Measurements from ENCODE around the gene IL32. TPM values are rescaled to one million over a fixed set of nuclear protein-coding genes. Genes with fewer than 3 reads are reported as not detected.

The IL32 gene
- total and polyA plus RNA-seq, 7 experiments from 2014 or later = 351 to 3,697 (median 631) TPM

DNA sequence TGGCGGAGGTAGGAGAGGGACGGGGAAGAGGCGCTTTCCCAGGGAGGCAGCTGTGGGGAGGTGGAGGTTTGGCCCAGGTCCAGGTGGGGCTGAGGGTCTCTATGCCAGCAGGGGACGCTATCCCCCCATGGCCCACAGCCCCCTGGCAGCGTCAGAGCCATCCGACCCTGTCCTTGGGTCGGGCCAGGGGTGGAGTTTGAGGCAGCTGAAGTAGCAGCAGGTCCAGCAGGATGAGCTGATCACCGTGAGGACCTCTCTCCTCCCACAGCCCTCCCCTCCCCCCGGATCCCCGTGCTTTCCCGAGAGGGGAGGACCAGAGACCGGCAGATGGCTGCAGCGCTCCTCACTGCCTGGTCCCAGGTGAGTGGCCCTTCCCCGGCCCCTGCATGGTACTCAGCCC, 50.1 kb downstream of the IL32 start:
- no peaks in the 10 kb centered on the region for H3K4me1 ChIP-seq (ENCODE audit: control insufficient read depth in 2 of 2, insufficient read depth in 2 of 2, low read length in 2 of 2)
- ChIA-PET POLR2A (interaction anchor here (0.7 to 1.9 kb wide), 3 partner anchors 10 to 56 kb away, joined by 3 to 5 read pairs (median 4); no protein-coding TSS in a partner anchor), CTCF (interaction anchor here (0.9 to 1.2 kb wide), 2 partner anchors 11 to 14 kb away, joined by 3 to 4 read pairs; no protein-coding TSS in a partner anchor)
- no peaks in the 10 kb centered on the region for H3K9me3 ChIP-seq (ENCODE audit: control insufficient read depth in 2 of 3, low read length in 3 of 3)
- peaks cover 0 to 6% (median 0%) of the 10 kb centered on the region in 7 donors for H3K4me1 Mint-ChIP-seq
- no peak overlapping the region for H3K4me3 ChIP-seq (ENCODE audit: low read length)
- DNase-seq (no peak), ATAC-seq (no peak)
- no peaks in the 10 kb centered on the region for H3K36me3 ChIP-seq (ENCODE audit: control insufficient read depth in 2 of 3, insufficient read depth in 3 of 3, low read length in 3 of 3)
- no peak overlapping the region for H3K4me3 Mint-ChIP-seq
- peaks cover 0 to 17% (median 8%) of the 10 kb centered on the region in 5 donors for H3K36me3 Mint-ChIP-seq
- H3K27ac Mint-ChIP-seq = no peak overlapping the region
- H3K27me3 Mint-ChIP-seq = peaks cover 0 to 18% (median 0%) of the 10 kb centered on the region in 5 donors
- intact Hi-C loops (cut with micrococcal nuclease) = no loop called here
- H3K9me3 Mint-ChIP-seq = no peaks in the 10 kb centered on the region
- no peak overlapping the region for H3K27ac ChIP-seq (ENCODE audit: low read depth, low read length)
- no peaks in the 10 kb centered on the region for H3K27me3 ChIP-seq (ENCODE audit: control insufficient read depth in 2 of 2, insufficient read depth in 2 of 2, low read length in 2 of 2)

DNA sequence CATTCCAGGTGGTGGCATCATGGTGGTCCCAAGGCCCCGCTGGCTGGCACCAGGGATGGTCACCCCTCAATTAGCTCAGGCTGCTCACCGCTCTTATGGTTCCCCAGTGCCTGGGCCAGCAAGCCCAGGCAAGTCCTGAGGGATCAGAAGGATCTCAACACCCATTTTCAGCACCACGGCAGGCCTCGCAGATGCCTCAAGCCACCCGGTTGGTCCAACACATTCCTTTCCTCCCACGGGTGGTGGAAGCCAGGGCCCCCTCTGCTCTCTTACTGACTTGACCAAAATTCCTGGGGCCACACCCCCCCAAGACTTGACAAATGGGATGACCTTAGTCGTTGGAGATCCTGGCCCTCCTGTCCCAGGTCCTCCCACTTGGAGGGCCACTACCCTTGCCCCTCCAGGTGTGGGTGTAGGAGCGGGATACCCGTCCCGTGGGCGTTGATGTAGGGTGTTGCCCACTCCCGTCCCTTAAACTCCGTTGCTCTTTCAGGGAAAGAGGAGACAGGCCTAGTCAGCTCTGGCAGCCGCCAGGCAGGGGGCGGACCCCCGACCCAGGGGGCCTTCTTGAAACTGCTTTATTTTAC, 52.9 kb downstream of the IL32 start:
- H3K4me1 ChIP-seq (ENCODE audit: control insufficient read depth in 2 of 2, insufficient read depth in 2 of 2, low read length in 2 of 2) = no peaks in the 10 kb centered on the region
- ATAC-seq = no peak
- H3K9me3 ChIP-seq (ENCODE audit: control insufficient read depth in 2 of 3, low read length in 3 of 3) = no peaks in the 10 kb centered on the region
- DNase-seq = no peak
- no peak overlapping the region for H3K4me3 ChIP-seq (ENCODE audit: low read length)
- Mint-ChIP-seq H3K27ac (no peak overlapping the region), H3K4me1 (peaks cover 0 to 9% (median 3%) of the 10 kb centered on the region in 7 donors), H3K9me3 (no peaks in the 10 kb centered on the region), H3K27me3 (peaks cover 0 to 4% (median 0%) of the 10 kb centered on the region in 5 donors), H3K4me3 (no peak overlapping the region), H3K36me3 (peaks cover 0 to 12% (median 4%) of the 10 kb centered on the region in 5 donors)
- ChIA-PET POLR2A (interaction anchor here (3.7 kb wide), 1 partner anchor 11 kb away, joined by 14 read pairs; no protein-coding TSS in a partner anchor), CTCF (interaction anchor here (1.4 kb wide), 1 partner anchor 58 kb away, joined by 3 read pairs; no protein-coding TSS in a partner anchor)
- no peaks in the 10 kb centered on the region for H3K27me3 ChIP-seq (ENCODE audit: control insufficient read depth in 2 of 2, insufficient read depth in 2 of 2, low read length in 2 of 2)
- intact Hi-C loops (cut with micrococcal nuclease) = no loop called here
- no peaks in the 10 kb centered on the region for H3K36me3 ChIP-seq (ENCODE audit: control insufficient read depth in 2 of 3, insufficient read depth in 3 of 3, low read length in 3 of 3)
- no peak overlapping the region for H3K27ac ChIP-seq (ENCODE audit: low read depth, low read length)

DNA sequence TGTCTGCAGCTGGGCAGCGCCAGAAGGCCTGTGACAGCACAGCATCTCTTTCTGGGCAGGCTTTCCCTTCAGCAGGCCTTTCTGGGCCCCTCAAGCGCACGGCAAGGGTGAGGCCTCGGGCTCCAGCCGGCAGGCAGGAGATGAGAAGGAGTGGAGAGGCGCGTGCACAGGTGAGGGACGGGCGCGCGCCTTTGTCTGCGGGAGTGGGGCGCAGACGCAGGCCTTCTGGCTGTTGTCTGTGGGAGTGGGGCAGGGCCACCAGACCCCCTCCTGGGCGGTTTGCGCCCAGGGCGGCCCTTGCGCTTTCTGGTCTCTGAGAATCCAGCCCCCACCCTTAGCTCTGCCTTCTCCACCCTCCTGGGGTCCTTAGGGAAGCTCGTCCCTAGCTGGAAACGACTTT, 53.4 kb downstream of the IL32 start:
- no peak overlapping the region for H3K4me3 ChIP-seq (ENCODE audit: low read length)
- Mint-ChIP-seq H3K27me3 (peaks cover 0 to under 1% (median 0%) of the 10 kb centered on the region in 5 donors), H3K4me3 (no peak overlapping the region), H3K4me1 (peaks cover 4 to 14% (median 8%) of the 10 kb centered on the region in 7 donors), H3K27ac (no peak overlapping the region), H3K9me3 (no peaks in the 10 kb centered on the region), H3K36me3 (peaks cover 0 to 6% (median 4%) of the 10 kb centered on the region in 5 donors)
- H3K36me3 ChIP-seq (ENCODE audit: control insufficient read depth in 2 of 3, insufficient read depth in 3 of 3, low read length in 3 of 3) = no peaks in the 10 kb centered on the region
- DNase-seq = no peak
- intact Hi-C loops (cut with micrococcal nuclease) = no loop called here
- no peak for ATAC-seq
- H3K4me1 ChIP-seq (ENCODE audit: control insufficient read depth in 2 of 2, insufficient read depth in 2 of 2, low read length in 2 of 2) = peaks cover 0 to 5% of the 10 kb centered on the region in 2 donors
- no peak overlapping the region for H3K27ac ChIP-seq (ENCODE audit: low read depth, low read length)
- ChIA-PET CTCF (interaction anchor here (1.0 to 2.1 kb wide), 3 partner anchors 9 to 21 kb away, joined by 3 to 6 read pairs (median 3); no protein-coding TSS in a partner anchor), POLR2A (interaction anchor here (0.9 to 3.7 kb wide), 2 partner anchors 10 to 16 kb away, joined by 3 to 14 read pairs; partner anchors contain the start of gene ZNF213)
- H3K9me3 ChIP-seq (ENCODE audit: control insufficient read depth in 2 of 3, low read length in 3 of 3) = no peaks in the 10 kb centered on the region
- no peaks in the 10 kb centered on the region for H3K27me3 ChIP-seq (ENCODE audit: control insufficient read depth in 2 of 2, insufficient read depth in 2 of 2, low read length in 2 of 2)

Other genes with a start within 250 kb of the IL32 start
- 1 to 10 TPM in 4 of 5 experiments, not detected in 1; 1.1 to 7.9 (median 1.4) TPM for gene PRSS21, start 248.4 kb upstream of the IL32 start, total RNA-seq
- 10 to 100 TPM in 1 of 2 donors, 1 to 10 TPM in 1; 1.9 to 11.2 TPM for gene PRSS21, start 248.4 kb upstream of the IL32 start, polyA plus RNA-seq
- 10 to 100 TPM in 1 of 5 experiments, 1 to 10 TPM in 1, not detected in 3; 2.3 to 17.2 TPM for gene ZG16B, start 235.3 kb upstream of the IL32 start, total RNA-seq
- gene ZG16B, start 235.3 kb upstream of the IL32 start, polyA plus RNA-seq = not detected
- under 1 TPM in 2 of 5 experiments, not detected in 3; 0.59 to 0.72 TPM for gene PRSS22, start 207.5 kb upstream of the IL32 start, total RNA-seq
- not detected for gene PRSS22, start 207.5 kb upstream of the IL32 start, polyA plus RNA-seq
- gene FLYWCH2, start 182.4 kb upstream of the IL32 start, total RNA-seq = 10 to 100 TPM; 13.6 to 30.4 (median 24.0) TPM
- gene FLYWCH2, start 182.4 kb upstream of the IL32 start, polyA plus RNA-seq = 10 to 100 TPM; 24.8 to 26.8 TPM
- gene FLYWCH1, start 153.7 kb upstream of the IL32 start, total RNA-seq = 100 to 1,000 TPM in 2 of 5 experiments, 10 to 100 TPM in 3; 48.6 to 149 (median 87.0) TPM
- gene FLYWCH1, start 153.7 kb upstream of the IL32 start, polyA plus RNA-seq = 10 to 100 TPM; 12.4 to 30.0 TPM
- gene KREMEN2, start 101.4 kb upstream of the IL32 start, total RNA-seq = not detected
- gene KREMEN2, start 101.4 kb upstream of the IL32 start, polyA plus RNA-seq = not detected
- 10 to 100 TPM in 1 of 5 experiments, 1 to 10 TPM in 1, under 1 TPM in 3; 0.40 to 39.4 (median 0.79) TPM for gene PAQR4, start 96.3 kb upstream of the IL32 start, total RNA-seq
- under 1 TPM in 1 of 2 donors, not detected in 1; 0.54 TPM for gene PAQR4, start 96.3 kb upstream of the IL32 start, polyA plus RNA-seq
- gene PKMYT1, start 85.2 kb upstream of the IL32 start, total RNA-seq = 10 to 100 TPM in 1 of 5 experiments, under 1 TPM in 1, not detected in 3; 0.93 to 89.1 TPM
- gene PKMYT1, start 85.2 kb upstream of the IL32 start, polyA plus RNA-seq = not detected
- under 1 TPM in 2 of 5 experiments, not detected in 3; 0.15 to 0.37 TPM for gene CLDN9, start 52.7 kb upstream of the IL32 start, total RNA-seq
- gene CLDN9, start 52.7 kb upstream of the IL32 start, polyA plus RNA-seq = not detected
- not detected for gene CLDN6, start 47.5 kb upstream of the IL32 start, total RNA-seq
- not detected for gene CLDN6, start 47.5 kb upstream of the IL32 start, polyA plus RNA-seq
- gene TNFRSF12A, start 45.3 kb upstream of the IL32 start, total RNA-seq = 1 to 10 TPM in 3 of 5 experiments, under 1 TPM in 2; 0.57 to 5.9 (median 1.1) TPM
- not detected for gene TNFRSF12A, start 45.3 kb upstream of the IL32 start, polyA plus RNA-seq
- gene HCFC1R1, start 41.7 kb upstream of the IL32 start, total RNA-seq = 10 to 100 TPM; 11.5 to 29.6 (median 14.9) TPM
- 10 to 100 TPM; 12.0 to 24.6 TPM for gene HCFC1R1, start 41.7 kb upstream of the IL32 start, polyA plus RNA-seq
- gene THOC6, start 41.6 kb upstream of the IL32 start, total RNA-seq = 10 to 100 TPM; 25.3 to 55.5 (median 26.0) TPM
- gene THOC6, start 41.6 kb upstream of the IL32 start, polyA plus RNA-seq = 10 to 100 TPM; 46.3 to 60.6 TPM
- gene BICDL2, start 28.7 kb upstream of the IL32 start, total RNA-seq = 1 to 10 TPM in 1 of 5 experiments, not detected in 4; 1.0 TPM
- gene BICDL2, start 28.7 kb upstream of the IL32 start, polyA plus RNA-seq = not detected
- 10 to 100 TPM in 2 of 5 experiments, 1 to 10 TPM in 1, under 1 TPM in 2; 0.73 to 64.4 (median 3.7) TPM for gene MMP25, start 19.1 kb upstream of the IL32 start, total RNA-seq
- gene MMP25, start 19.1 kb upstream of the IL32 start, polyA plus RNA-seq = under 1 TPM; 0.64 to 0.93 TPM
- under 1 TPM in 3 of 5 experiments, not detected in 2; 0.22 to 0.61 (median 0.29) TPM for gene ZSCAN10, start 33.7 kb downstream of the IL32 start, total RNA-seq
- under 1 TPM in 1 of 2 donors, not detected in 1; 0.35 TPM for gene ZSCAN10, start 33.7 kb downstream of the IL32 start, polyA plus RNA-seq
- under 1 TPM in 1 of 5 experiments, not detected in 4; 0.29 TPM for gene ZNF205, start 46.9 kb downstream of the IL32 start, total RNA-seq
- under 1 TPM in 1 of 2 donors, not detected in 1; 0.09 TPM for gene ZNF205, start 46.9 kb downstream of the IL32 start, polyA plus RNA-seq
- gene ZNF213, start 69.4 kb downstream of the IL32 start, total RNA-seq = 10 to 100 TPM in 3 of 5 experiments, 1 to 10 TPM in 2; 3.8 to 14.0 (median 11.8) TPM
- 1 to 10 TPM; 1.7 to 3.4 TPM for gene ZNF213, start 69.4 kb downstream of the IL32 start, polyA plus RNA-seq
- gene OR1F1, start 122.6 kb downstream of the IL32 start, total RNA-seq = under 1 TPM in 2 of 5 experiments, not detected in 3; 0.38 to 0.41 TPM
- under 1 TPM in 1 of 2 donors, not detected in 1; 0.35 TPM for gene OR1F1, start 122.6 kb downstream of the IL32 start, polyA plus RNA-seq
- 10 to 100 TPM in 3 of 5 experiments, 1 to 10 TPM in 2; 4.8 to 33.3 (median 16.6) TPM for gene ZNF200, start 169.5 kb downstream of the IL32 start, total RNA-seq
- gene ZNF200, start 169.5 kb downstream of the IL32 start, polyA plus RNA-seq = 10 to 100 TPM; 12.3 to 20.2 TPM
- 10 to 100 TPM in 1 of 5 experiments, 1 to 10 TPM in 1, under 1 TPM in 2, not detected in 1; 0.38 to 38.1 (median 2.4) TPM for gene MEFV, start 191.0 kb downstream of the IL32 start, total RNA-seq
- gene MEFV, start 191.0 kb downstream of the IL32 start, polyA plus RNA-seq = under 1 TPM in 1 of 2 donors, not detected in 1; 0.18 TPM
- gene ZNF263, start 217.9 kb downstream of the IL32 start, total RNA-seq = 10 to 100 TPM; 26.1 to 51.6 (median 36.9) TPM
- gene ZNF263, start 217.9 kb downstream of the IL32 start, polyA plus RNA-seq = 10 to 100 TPM; 61.1 to 80.2 TPM
- gene TIGD7, start 239.8 kb downstream of the IL32 start, total RNA-seq = 10 to 100 TPM in 2 of 5 experiments, 1 to 10 TPM in 3; 4.9 to 18.4 (median 5.5) TPM
- 1 to 10 TPM; 5.6 to 6.0 TPM for gene TIGD7, start 239.8 kb downstream of the IL32 start, polyA plus RNA-seq
- gene ZNF75A, start 239.9 kb downstream of the IL32 start, total RNA-seq = 10 to 100 TPM; 27.7 to 90.6 (median 53.4) TPM
- 10 to 100 TPM; 31.0 to 35.1 TPM for gene ZNF75A, start 239.9 kb downstream of the IL32 start, polyA plus RNA-seq